GM19025 (cell line): ENCODE results near the gene ST6GALNAC1.

ENCODE experiments used
- ATAC-seq: cut with Tn5 transposase; IDR thresholded peaks from one replicate; pipeline ENCODE4 v1.9.1; 2021; ENCODE audit warnings: mild to moderate bottlenecking, low read depth, moderate library complexity; ENCODE audit not compliant: unreplicated experiment

Gene ST6GALNAC1, protein sequence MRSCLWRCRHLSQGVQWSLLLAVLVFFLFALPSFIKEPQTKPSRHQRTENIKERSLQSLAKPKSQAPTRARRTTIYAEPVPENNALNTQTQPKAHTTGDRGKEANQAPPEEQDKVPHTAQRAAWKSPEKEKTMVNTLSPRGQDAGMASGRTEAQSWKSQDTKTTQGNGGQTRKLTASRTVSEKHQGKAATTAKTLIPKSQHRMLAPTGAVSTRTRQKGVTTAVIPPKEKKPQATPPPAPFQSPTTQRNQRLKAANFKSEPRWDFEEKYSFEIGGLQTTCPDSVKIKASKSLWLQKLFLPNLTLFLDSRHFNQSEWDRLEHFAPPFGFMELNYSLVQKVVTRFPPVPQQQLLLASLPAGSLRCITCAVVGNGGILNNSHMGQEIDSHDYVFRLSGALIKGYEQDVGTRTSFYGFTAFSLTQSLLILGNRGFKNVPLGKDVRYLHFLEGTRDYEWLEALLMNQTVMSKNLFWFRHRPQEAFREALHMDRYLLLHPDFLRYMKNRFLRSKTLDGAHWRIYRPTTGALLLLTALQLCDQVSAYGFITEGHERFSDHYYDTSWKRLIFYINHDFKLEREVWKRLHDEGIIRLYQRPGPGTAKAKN

DNA sequence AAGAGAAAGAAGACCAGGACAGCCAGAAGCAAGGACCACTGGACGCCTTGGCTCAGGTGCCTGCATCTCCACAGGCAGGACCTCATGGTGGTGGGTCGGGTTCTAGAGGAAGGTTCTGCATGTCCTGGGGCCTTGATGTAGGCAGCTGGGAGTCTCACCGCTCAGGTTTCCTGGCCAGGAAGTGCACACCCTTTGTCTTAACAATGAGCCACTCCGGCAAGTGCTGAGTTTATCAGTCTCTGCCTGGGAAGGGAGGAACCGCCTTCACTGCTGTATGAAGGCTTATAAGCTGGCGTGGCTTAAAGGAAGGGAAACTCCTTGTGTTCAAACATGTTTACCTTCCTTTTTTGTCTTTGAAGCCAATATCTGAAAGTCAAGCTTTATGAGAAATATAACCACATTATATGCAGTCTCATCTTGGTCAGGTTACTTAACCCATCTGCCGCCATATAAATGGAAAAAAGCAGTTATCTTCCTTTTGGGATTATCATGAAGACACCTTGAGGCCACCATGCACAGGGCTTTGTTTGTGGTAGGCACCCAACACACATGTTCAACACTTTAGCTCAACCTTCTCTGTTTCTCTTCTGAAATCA, at the start of gene ST6GALNAC1:
Gene ST6GALNAC1 (minus strand): TSS at position 205 of the 596 bp plus-strand sequence. CDS start 119 bp downstream, at position 86.
- ATAC-seq = no peak

DNA sequence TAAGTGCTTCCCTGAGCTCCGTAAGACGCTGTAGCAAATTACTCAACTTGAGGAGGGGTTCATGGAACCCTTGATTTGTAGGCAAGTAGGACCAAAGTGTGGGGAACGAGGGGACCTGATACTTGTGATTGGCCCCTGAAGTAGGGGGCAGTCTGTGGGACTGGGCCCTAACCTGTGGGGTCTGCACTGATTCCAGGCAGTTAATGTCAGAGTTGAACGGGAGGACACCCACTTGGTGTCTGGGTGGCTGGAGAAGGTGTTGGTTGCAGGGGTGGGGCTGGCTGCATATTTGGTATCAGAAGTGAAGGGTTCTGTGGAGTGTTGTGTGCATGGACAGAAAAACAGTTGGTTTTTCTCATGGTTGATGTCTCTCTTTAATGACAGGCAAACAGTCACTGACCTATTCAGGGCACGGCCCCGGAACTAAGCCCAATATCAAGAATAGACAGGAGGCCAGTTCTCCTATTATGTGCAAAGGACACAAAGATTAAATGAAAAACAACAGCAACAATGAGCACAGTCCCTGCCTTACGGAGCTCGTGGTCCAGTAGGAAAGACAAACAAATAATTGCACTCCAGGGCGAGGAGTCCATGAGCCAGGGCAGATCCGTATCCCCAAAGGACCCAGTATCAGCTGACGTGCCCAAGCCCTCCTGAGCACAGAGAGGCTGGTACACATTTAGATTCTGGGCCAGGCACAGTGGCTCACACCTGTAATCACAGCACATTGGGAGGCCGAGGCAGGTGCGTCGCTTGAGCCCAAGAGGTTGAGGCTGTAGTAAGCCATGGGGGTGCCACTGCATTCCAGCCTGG, 48.0 kb upstream of the ST6GALNAC1 start:
- ATAC-seq = no peak

DNA sequence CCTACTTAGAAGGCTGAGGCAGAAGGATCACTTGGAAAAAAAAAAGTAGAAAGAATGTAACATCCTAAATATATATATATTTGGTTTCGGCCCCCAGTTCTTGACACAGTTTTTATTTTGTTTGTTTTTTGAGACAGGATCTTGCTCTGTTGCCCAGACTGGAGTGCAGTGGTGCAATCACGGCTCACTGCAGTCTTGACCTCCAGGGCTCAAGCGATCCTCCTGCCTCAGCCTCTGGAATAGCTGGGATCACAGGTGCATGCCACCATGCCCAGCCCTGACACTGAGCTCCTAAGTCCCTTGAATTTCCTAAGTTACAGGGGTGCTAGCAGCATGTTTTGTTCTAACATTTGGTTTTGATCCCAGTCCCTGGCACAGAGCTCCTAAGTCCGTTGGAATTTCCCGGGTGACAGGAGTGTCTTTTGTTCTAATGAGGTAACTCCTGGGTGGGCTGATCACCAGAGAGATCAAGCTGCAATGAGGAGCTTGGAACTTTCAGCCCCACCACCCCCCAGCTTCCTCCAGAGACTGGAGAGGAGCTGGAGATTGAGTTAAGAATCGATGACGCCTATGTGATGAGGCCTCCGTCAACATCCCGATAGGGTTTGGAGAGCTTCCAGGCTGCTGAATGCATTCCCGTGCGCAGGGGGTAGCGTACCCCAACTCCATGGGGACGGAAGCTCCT, 47.2 kb upstream of the ST6GALNAC1 start:
- no peak for ATAC-seq

DNA sequence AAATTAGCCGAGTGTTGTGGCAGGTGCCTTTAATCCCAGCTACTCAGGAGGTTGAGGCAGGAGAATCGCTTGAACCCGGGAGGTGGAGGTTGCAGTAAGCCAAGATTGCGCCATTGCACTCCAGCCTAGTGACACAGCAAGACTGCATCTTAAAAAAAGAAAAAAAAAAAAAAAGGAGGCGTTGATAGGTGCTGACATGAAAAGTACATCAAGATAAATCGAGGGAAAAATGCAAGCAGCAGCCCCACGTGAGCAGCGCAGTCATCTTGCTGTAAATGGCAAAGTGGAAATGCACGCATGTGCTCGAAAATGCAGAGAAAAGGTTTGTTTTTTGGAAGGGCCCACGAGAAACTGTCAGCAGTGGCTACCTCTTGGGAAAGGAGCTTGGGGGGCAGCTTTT, 46.3 kb upstream of the ST6GALNAC1 start:
- no peak for ATAC-seq

DNA sequence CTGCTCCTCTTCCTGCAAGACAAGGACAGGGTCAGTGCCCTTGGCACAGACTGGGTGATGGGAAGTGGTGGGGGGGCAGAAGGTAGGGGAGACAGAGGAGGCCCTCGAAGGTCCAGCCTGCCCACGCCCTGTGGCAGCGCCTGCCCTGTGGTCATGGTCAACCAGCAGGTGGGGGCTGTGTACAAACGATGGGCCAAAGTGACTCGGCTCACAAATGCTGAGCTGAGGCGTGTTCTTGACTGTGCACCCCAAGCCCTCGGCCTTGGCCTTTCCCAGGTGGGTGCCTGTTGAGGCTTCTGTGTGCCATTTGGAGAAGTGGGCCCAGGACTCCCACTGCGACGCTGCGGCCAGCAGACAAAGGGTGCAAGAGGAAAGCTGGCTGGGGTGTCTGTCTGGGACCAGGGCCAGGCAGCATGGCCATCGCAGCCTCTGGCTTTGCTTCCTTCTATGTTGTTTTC, 44.6 kb upstream of the ST6GALNAC1 start:
- ATAC-seq = no peak

DNA sequence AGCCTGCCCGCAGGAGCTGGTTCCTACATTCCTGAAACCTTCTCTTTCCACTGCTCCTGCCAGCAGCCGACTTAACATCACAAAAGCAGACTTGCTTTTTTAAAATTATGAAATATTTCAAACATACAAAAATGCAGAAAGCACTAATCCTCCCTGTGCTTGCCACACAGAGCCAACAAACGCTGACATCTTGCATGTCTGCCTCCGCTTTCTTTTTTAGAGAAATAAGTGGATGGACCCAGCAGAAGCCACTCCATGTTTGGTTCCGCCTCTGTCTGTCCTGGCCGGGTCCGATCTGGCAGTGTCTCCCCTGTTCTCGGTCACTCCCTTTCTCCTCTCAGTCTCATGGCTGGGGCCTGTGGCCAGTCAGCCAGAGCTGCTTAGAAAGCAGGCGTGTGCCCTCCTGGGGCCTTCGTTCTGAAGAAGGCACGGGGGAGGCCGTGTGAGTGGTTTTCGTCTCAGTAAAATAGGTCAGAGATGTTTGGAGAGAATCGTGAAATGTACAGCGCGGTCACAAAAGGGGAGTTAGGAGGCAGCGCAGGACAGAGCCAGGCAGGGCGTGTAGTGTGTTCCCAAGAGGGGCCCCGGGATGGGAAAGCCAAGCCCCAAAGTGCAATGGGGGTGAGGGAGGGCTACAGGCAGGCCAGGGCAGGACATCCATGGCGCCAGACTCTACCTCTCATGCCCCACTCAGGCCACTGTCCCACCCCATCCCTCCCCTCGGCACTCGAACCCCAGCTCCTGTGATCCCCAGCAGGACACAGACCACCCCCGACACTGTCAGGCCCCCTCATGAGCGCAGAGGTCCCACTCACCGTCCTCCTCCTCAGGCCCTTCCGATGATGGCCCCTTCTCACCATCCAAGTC, 44.0 kb upstream of the ST6GALNAC1 start:
- ATAC-seq = no peak

DNA sequence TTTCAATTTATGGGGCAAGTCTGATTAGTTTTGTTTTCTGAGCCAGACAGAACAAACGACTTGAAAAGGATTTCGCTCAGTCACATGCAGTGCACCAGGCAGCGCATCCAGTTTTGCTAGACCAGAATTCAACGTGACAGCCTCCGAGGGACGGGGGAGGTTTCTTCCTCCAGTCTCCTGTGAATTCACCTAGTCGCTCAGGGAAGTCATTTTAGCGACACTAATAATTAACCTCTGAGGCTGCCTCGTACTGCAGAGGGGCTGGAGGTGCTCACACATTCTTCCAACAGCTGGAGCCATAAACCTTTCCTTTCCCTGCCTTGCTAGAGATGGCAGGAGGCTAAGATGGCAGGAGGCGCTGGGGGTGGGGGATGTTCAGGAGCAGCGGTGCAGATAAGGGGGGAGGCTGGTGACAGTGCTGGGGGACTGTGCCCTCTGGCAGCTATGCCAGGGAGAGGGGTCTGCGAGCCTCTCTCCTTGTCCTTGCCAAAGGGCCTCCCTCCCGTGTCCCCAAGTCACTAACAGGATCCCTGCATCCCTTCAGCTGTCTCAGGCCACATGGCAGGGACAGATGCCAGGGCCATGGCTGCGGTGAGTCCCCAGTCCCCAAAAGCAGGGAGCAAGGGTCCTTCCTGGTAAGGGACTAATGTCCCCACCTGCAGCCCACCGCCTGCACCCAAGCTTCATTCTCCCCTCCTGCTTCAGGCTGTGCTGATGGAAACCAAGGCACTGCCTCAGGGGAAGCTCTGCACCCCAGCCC, 43.2 kb upstream of the ST6GALNAC1 start:
- ATAC-seq = no peak

DNA sequence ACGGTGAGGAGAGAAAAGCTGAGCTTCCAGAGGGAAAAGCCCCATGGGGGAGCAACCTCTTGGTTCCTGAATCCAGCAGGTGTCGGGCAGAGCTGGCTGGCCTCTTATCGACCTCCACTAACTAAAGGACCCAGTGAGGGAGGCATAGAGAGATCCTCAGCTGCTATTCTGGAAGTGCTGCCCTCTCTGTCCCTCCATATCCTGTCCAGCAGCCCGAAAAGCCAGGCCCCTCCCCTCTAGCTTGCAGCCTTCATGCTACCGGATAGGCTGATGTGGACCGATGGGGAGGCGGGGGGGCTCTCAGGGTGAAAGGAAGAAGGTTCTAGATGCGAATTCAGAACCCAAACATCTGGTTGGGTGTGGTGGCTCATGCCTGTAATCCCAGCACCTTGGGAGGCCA, 42.3 kb upstream of the ST6GALNAC1 start:
- no peak for ATAC-seq

DNA sequence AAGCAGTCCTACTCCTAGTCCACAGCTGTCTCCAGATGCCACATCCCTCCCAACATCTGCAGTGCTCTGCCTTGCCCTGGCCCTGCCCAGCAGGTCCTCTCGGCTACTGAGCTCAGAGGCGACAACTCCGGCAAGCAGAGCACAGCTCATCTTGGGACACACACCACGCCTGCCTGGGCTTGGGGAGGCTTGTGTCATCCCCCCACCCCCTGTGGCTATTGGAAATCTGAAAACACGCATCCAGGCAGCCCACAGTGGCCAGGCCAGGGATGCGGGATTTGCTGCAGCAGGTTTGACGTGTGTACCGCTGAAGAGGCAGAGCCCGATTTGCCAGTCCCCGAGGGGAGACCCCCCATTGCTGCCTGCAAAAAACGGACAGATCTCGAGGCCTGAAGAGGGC, 41.8 kb upstream of the ST6GALNAC1 start:
- ATAC-seq = no peak

DNA sequence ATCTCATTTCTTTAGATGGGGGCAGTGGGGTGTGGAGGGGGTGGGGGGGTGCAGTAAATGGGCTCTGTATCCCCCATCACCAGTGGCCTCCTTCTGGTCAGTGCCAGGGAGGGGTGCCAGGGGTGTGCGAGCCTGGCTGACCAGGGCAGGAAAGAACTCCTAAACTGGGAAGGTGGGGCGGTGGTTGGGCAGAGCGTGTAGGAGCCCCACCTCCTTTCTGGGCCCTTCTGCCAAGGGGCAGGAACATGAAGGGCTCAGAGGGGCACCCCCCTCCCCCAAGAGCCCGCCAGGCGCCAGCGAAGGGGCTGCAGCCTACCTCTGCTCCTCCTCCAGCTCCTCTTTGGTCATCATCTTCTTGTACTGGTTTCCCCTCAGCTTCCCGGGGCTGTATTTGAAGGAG, 41.2 kb upstream of the ST6GALNAC1 start:
- ATAC-seq = no peak

DNA sequence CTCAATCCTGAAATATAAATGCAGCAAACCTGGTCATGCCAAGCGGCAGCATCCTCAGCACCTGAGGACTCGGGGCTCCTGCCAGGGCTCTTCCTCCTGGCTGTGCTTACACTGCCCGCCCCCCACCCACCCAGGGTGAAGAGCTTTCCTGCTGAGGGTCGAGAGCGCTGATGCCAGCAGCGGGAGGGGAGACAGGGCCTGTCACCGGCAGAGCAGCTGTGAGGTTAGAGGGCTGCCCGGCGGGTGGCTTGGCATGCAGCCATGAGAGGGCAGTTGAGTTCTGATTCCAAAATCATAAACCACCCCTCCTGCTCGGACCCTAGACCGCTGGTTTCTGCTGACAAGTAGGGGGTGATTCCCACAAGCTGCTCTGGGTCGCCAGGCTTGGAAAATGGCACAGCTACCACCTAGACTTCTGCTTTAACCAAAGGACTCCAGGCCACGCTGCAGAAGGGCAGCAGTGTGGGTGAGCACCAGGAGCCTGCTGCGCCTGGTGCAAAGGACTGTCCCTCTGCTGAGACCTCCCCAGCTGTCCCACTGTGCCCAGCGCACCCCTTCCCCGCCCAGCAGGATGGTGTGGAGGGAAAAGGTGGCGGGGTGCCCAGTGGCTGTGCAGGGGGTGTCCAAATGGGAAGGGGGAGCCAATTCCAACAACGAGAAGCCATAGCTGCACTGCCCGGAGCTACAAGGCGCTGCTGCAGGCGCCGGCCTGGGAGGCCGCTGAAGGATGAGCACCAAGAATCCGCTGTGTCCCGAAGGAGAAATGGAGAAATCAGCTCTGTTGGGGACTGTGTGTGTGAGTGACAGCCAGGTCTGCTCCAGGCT, 40.6 kb upstream of the ST6GALNAC1 start:
- ATAC-seq = no peak

DNA sequence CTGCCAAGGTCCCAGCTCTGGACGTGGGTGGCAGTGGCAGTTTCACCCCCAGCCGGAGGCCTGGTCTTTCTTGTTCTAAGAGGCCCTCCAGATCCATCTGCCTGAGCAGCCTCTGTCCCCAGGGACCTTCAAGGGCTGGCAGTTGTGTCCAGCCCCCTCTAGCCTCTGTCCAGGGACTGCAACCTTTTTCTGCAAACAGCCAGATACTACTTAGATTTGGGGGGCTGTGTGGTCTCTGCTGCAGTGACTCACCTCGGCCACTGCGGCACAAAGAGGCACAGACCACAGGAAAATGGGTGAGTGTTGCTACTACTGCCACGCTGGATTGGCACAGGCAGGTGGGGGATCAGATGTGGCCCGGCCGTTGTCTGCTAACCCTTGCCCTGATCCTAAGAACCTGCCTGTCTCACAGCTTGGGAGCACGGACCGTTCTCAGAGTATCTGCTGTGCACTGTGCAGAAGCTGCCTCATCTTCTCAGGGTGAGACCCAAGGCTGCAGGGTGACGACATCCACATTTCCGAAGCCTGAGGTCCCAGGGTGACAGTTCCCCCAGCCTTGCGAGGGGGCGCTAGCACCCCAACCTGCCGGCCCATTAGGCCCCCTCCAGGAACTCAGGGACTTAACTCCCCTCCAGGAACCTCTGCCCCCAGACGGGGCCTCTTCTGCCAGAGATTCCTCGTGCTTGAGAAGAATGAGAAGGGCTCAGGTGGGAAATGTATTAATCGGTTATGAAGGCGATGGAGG, 39.6 kb upstream of the ST6GALNAC1 start:
- ATAC-seq = no peak

DNA sequence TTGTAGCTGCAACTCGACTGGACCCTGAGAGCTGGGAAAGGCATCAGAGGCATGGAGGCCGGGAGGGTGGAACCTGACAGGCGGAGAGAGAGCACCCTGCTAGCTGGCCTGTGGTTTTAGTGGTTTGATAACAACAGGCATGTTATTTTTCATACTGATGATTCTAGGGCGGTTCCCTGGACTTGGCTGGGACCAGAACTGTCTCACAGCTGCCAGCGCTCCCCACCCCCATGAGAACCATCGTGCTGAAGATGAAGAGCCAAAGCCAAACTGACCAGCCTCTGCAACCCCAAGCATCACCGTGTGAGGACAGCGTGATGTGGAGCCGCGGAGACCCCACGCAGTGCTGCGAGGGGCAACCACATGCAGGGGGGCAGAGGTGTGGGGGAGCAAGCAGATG, 38.7 kb upstream of the ST6GALNAC1 start:
- no peak for ATAC-seq

DNA sequence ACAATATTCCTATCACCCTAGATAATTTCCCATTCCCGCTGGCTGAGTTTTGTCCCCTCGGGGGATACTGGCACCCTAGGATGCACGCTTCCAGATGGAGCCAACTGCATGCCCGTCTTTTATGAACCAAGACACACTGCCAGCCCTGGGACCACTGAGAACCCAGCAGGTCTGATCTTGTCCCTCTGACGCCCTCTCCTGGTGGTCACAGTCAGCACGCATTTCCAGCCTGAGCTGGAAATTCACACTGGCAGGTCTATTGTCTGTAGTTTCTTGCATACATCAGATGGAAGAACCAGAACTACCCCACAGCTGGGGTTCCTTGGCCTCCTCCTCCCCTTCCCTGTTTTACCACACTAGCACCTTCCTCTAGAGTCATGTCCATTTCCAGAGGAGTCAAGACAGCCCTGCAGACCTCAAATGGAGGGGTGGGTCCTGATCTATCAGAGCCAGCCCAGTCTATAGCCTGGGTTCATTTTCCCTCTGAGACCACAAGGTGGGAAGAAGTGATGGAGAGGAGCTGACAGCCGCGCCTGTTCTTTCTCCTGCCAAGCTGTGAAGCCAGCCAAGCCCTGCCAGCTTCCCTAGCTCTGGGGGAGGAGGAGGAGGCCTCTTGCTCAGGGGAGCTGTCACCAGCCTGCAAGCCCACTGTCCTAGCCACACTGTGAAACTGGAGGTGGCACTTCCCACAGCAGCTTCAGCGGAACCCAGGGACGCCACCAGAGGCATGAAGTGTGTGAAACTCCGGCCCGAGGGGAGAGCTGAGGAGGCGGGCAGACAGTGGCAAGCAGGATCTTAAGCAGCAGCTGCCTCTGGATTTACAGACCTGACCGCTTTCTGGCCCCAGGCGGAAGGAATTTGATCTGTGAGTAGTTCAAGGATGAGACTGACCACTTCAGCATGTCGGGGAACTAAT, 37.9 kb upstream of the ST6GALNAC1 start:
- no peak for ATAC-seq

DNA sequence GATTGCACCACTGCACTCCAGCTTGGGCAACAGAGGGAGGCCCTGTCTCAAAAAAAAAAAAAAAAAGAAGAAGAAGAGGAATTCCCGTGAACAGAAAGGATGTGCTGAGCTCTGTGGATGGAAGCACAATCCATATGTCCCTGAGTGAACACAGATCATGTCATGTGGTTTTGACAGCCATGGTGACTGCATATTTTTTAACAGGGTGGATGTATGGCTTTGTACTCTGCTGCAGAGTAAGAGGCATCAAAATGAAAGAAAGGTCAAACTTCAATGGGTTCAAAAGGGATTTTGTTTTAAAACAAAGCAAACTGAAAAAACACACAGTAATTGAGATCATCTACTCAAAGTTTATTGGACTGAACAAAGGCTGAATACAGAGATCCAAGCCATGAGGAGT, 35.7 kb upstream of the ST6GALNAC1 start:
- no peak for ATAC-seq

DNA sequence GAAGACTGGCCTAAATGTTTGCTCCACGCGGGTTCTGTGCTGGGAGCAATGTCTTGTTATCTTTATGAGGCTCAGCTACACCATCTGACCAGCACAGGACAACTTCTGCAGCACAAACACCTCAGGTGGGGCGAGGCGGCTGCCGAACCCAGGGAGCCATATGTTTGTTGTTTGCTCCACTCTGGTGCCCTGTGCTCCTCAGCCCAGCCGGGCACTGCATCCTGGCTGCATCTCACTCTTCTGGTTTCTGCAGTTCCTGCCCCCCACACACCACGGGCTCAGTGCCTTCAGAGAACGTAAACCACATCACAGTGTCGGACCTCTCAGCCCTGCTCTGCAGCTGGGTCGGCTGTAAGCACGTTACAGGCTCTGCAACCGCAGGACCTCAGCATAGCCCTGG, 34.8 kb upstream of the ST6GALNAC1 start:
- no peak for ATAC-seq
